IPS-NIHi11 (cell line): ENCODE measurements around the gene AHCTF1.
A peak's percentile ranks its signal among the peaks of the same experiment; 100 is the strongest.
"Not testable (repeated sequence)": the region's sequence is repeated elsewhere in the genome, so short reads cannot be mapped to it uniquely, and the experiment has no call there.

Experiments
- DNase-seq: peaks from one replicate; pipeline ENCODE4 v3.0.0; 2012; ENCODE audit warnings: mixed read lengths, low spot score

The AHCTF1 gene

DNA sequence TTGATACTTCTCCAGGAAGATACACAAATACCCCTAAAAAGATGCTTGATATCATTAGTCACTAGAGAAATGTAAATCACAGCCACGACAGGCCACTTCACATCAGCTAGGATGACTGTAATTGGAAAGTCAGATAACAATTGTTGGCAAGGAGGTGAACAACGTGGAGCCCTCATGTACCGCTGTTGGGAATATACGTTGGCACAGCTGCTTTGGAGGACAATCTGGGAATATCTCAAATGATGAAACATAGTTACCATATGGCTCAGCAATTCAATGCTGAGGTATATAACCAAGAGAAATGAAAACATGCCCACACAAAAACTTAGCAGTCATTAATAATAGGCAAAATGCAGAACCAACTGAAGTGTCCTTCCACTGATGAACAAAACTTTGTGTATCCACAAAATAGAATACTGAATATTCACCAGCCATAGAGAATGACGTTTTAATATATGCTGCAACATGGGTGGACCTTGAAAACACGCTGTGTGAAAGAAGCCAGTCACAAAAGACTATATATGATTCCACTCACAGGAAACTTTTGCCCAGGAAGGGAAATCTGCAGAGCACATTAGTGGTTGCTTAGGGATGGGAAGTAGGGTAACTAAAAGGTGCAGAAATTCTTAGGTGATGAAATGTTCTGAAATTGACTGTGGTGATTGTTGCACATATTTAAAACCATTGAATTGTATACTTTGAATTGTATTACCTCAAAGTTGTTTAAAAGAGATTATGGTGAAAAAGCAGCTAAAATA lies 95.4 kb downstream of the AHCTF1 start:
- no peak for DNase-seq

DNA sequence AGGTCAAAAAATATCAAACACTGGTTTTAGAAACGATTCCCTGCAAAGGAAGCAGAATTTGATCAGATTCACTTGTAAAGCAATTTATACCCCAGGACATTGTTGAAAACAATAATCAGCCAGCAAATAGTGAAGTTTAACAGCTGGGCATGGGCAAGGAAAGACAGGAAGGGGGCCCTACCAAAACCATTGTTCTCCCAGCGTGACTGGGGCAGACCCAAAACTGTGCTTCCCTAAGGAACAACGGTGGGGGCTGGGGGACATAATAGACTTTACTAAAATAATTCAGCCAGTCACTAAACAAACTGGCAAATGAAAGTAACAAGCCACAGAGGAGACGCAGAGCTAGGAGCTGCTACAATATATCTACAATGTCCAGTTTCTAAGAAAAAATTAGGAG lies 100.2 kb downstream of the AHCTF1 start:
- no peak for DNase-seq

DNA sequence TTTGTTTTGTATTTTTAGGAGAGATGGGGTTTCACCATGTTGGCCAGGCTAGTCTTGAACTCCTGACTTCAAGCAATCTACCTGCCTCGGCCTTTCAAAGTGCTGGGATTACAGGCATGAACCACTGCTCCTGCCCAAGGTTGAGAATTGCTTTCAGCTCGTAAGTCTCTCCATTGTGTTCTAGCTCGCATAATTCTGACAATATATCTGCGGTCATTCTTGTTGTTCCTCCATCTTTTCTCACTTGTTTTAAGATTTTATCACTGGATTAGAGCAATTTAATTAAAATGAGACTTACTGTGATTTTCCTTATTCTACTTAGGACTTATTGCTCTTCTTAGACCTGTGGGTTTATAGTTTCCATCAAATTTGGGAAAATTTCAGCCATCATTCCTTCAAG lies 102.9 kb downstream of the AHCTF1 start:
- no peak for DNase-seq

DNA sequence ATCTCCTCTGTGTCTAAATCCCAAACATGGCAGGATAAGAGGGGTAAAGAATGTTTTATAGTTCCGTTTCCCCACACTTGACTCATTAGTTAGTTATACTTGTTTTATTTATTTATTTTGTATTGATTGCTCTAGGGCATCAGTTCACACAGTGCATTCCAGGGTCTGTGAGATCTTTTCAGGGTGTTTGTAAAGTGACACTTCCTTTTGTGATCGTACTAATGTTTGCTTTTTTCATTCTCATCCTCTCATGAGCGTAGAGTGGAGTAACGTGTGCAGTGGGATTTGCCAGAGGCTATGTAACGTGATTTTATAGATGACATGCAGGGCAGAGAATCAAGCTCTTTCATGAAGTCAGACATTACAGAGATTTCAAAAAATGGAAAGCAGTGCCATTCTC lies 104.4 kb downstream of the AHCTF1 start:
- DNase-seq = no peak

DNA sequence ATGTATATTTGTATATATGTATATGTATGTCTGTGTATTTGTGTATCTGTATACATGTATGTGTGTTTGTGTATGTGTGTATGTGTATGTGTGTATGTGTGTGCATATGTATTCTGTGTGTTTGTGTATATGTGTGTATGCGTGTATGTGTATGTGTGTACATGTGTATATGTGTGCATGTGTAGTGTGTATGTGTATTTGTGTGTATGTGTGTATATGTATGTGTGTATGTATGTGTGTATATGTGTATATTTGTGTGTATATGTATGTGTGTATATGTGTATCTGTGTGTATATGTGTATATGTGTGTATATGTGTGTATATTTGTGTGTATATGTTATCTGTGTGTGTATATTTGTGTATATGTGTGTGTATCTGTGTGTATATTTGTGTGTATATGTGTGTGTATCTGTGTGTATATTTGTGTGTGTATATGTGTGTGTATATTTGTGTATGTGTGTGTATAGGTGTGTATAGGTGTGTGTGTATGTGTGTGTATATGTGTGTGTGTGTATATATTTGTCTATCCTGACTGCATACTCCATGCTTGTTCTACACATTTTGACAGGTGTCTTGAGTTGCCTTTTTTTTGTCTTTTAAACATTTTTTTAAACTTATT lies 106.1 kb downstream of the AHCTF1 start:
- DNase-seq = no peak

DNA sequence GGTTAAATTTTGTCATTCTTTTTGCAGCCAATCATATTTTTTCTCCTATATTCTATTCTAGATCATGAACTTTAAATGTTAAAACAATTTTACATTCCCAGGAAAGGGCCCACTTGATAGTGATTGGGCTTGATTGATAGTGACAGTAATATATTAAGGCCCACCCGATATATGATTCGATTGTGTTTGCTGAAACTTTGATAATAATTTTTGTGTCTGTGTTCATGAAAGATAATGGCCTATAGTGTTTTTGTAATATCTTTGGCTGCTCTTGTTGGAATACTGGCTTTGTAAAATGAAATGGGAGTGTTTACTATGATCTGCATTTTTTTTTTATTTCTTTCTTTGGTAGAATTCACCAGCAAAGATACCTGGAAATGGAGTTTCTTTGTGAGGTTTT lies 107.2 kb downstream of the AHCTF1 start:
- DNase-seq = no peak

DNA sequence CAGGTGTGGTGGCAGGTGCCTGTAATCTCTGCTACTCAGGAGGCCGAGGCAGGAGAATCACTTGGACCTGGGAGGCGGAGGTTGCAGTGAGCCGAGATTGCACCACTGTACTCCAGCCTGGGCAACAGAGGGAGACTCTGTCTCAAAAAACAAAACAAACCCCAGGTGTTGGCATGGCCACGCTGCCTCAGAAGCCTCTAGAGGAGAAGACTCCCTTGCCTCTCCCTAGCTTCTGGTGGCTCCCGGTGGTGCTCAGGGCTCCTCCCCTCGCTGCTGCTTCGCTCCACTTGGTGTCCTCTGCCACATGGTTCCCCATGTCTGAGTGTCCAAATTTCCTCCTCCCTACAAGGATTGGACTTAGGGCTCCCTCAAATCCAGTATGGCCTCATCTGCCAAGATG lies 109.6 kb downstream of the AHCTF1 start:
- DNase-seq = not testable (repeated sequence)

DNA sequence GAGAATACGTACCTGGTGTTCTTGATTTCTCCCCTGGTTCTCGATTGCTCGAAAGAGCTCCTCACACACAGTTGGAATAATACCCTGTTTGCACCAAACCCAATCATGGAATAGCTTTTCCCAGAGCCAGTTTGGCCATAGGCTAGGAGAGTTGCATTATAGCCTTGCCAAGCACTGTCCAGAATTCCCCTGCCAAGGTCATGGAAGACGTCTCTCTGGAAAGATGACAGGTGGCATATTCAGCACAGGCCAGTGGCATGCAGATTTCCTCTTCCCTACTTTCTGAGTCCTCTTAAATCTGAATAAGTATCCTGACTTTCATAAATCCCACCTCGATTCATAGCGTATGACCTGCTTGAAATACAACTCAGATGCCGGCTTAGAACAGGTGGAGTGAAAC lies 111.1 kb downstream of the AHCTF1 start:
- DNase-seq = no peak

DNA sequence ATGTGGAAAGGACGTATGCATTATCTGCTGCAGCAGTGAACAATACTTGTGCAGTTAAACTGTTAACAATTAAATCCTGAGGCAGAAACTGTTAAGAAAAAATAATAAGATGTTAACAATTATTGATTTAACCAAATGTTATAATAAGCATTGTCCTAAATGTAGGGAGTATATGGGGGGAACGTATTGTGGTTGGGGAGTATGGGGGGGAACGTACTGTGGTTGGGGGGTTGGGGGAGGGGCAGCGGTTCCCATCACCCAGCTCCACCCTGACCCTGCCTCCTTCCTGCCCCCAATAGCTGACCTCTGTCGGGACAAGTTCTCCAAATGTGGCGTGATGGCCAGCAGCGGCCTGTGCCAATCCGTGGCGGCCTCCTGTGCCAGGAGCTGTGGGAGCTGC lies 114.0 kb downstream of the AHCTF1 start:
- DNase-seq = peak; percentile 38

DNA sequence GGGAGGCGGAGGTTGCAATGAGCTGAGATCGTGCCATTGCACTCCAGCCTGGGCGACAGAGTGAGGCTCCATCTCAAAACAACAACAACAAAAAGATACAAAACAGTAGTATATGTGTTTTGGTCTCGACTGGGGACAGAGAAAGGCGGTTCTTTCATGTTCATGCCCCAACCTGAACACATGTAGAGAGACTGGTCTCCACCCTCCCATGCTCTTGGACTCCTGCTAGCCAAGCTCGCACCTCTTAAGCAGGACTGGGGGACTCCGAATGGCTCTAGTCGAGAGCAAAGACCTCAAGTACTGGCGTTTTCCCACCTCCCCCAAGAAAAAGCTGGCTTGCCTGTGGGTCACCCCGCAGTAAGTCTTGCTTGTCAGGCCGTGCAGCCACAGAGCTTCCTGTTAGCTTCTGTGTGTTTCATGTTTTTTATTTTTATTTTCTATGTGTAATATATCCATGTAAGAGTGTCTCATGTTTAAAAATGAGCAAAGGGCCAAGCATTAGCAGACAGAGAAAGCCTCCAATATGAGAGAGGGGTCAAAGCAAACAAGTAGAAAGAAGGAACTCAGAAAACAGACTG lies 116.0 kb downstream of the AHCTF1 start:
- DNase-seq = no peak

DNA sequence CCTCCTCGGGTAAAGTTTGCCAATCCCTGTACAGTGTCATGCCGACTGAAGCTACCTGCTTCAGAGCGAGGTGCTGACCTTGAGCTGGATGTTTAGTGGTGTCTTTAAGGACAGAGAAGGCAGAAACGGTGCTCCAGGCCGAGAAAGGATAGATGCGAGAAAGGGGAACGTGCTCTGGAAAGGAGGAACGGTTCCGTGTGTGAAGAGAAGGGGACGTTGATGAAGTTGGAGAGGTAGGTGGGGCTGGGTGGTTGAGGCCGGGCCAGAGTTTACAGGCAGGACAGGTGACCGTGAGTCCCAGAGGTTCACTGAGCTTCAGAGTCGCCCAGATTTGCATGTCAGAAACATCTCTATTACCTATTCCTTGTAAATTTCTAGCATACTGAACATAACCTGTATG lies 116.9 kb downstream of the AHCTF1 start:
- DNase-seq = no peak

DNA sequence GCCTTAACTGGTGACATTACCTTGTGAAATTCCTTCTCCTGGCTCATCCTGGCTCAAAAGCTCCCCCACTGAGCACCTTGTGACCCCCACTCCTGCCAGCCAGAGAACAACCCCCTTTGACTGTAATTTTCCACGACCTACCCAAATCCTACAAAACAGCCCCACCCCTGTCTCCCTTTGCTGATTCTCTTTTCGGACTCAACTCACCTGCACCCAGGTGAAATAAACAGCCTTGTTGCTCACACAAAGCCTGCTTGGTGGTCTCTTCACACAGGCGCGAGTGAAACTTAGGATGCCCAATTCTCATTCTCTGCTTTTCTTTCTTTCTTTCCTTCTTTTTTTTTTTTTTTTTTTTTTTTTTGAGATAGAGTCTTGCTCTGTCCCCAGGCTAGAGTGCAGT lies 118.4 kb downstream of the AHCTF1 start:
- not testable (repeated sequence) for DNase-seq

DNA sequence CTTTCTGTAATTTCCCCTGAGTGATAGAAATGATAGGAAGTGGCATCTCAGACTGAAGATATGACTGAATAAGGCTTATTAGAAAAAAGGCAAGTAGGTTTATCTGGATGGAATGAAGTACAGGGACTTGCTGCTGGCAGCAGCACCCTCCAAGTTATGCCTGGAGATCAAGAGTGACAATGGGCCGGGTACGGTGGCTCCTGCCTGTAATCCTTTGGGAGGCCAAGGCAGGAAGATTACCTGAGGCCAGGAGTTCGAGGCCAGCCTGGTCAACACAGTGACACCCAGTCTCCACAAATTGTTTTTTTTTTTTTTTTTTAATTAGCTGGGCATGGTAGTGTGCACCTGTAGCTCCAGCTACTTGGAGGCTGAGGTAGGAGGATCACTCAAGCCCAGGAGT lies 119.8 kb downstream of the AHCTF1 start:
- no peak for DNase-seq

DNA sequence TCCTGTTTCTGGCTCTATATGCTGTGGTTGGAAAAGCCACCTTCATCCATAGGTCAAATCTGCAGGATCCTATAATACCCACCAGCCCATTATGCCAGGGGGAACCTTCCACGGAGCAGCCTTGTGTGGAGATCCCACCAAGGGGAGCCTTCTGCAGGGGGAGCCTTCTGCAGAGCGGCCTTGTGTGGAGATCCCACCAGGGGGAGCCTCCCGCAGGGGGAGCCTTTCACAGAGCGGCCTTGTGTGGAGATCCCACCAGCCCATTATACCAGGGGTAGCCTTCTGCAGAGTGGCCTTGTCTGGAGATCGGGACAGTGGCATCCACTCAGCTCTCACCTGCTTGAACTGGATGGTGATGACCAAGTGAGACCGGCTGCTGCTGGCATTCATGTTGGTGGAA lies 122.3 kb downstream of the AHCTF1 start:
- DNase-seq = no peak

DNA sequence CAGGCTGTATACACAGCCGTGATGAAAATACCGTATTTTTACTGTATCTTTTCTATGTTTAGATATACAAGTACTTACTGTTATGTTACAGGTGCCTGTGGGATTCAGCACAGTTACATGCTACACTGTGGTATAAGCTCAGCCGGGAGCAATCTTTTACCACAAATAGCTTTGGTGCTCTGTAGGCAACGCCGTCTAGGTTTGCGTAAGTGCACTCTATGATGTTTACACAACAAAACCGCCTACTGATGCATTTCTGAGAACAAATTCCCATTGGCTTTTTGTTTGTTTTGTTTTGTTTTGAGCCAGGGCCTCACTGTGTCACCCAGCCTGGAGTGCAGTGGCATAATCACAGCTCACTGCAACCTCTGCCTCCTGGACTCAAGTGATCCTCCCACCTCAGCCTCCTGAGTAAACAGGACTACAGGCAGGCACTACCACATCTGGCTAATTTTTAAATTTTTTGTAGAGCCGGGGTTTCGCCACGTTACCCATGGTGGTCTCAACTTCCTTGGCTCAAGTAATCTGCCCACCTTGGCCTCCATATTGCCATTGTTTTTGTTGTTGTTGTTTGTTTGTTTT lies 126.5 kb downstream of the AHCTF1 start:
- no peak for DNase-seq

DNA sequence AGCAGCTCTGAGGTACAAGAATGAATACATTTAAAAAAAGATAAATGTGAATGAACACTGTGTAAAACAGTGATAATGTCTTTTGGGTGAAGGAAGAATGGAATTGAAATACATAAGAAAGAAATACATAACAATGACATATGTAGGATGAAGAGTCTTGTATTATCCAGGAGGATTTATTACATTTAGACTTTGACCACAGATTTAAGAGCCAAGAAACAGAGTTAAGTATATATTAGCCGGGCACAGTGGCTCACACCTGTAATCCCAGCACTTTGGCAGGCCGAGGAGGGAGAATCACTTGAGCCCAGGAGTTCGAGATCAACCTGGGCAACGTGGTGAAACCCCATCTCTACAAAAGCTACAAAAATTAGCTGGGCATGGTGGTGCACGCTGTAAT lies 127.9 kb downstream of the AHCTF1 start:
- DNase-seq = no peak

DNA sequence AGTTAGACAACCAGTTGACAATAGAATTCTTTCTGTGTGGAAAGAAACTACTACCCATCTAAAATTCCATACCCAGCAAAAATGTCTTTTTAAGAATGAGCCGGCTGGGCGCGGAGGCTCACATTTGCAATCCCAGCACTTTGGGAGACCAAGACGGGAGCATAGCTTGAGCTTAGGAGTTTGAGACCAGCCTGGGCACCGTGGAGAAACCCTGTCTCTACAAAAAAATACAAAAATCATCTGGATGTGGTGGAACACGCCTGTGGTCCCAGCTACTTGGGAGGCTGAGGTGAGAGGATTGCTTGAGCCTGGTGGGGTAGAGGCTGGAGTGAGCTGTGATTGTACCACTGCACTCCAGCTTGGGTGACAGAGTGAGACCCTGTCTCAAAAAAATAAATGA lies 128.4 kb downstream of the AHCTF1 start:
- DNase-seq = no peak

DNA sequence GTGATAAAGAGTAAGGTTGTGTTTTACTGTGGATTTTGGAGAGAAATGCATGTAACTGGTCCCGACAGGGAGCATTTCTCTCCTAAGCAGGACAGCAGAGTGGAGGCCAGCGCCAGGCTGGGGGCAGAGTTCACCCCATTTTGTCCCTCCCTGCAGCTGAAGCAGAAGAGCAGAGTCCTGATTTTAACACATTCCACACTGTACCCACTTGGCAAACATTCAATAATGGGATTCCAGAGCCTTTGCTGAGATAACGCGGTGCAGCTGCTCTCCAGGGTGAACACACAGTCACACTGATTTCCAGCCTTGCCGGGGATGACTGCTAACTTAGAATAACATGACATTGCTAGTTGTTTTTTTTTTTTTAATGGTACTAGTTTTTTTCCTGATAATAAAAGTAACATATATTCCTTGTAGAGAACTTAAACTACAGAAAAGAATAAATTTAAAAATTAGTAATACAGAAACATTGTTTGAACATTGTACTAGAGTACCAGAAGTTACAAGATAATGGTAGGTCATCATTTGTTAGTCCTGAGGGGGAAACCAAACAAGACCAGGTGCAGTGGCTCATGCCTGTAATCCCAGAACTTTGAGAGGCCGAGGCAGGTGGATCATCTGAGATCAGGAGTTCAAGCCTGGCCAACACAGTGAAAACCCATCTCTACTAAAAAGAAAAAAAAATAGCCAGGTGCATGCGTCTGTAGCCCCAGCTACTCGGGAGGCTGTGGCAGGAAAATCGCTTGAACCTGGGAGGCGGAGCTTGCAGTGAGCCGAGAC lies 130.3 kb downstream of the AHCTF1 start:
- no peak for DNase-seq

DNA sequence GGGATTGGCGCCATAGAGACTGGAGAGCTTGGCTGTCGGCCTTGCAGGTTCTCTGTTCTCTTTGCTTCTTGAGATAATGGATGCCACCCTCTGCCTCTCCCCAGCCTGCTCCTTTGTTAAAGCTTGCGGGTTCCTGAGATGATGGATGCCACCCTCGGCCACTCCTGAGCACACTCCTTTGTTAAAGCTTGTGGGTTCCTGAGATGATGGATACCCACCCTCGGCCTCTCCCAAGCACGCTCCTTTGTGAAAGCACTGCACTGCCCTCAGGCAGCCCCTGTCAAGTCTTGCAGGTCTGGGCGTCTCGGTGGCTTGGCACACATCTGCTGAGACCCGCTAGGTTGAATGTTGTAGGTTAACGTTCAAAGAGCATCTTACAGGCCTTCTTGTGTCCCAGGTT lies 131.0 kb downstream of the AHCTF1 start:
- DNase-seq = no peak

DNA sequence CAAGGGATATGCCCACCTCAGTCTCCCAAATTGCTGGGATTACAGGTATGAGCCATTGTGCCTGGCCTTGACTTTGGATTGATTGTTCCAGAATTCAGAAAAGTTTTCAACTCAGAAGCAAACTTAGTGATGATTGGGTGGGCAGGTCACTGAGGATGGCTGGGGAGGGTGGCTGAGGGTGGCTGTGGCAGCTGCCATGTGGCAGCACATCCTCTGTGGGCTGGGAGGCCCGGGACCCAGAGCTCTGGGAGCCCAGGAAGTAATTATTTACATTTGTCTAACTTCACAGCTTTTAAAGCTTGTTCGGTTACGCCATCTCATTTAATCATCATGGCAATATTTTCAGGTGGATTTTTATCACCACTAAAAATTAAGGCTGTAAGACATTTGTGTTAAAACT lies 131.4 kb downstream of the AHCTF1 start:
- DNase-seq = no peak

DNA sequence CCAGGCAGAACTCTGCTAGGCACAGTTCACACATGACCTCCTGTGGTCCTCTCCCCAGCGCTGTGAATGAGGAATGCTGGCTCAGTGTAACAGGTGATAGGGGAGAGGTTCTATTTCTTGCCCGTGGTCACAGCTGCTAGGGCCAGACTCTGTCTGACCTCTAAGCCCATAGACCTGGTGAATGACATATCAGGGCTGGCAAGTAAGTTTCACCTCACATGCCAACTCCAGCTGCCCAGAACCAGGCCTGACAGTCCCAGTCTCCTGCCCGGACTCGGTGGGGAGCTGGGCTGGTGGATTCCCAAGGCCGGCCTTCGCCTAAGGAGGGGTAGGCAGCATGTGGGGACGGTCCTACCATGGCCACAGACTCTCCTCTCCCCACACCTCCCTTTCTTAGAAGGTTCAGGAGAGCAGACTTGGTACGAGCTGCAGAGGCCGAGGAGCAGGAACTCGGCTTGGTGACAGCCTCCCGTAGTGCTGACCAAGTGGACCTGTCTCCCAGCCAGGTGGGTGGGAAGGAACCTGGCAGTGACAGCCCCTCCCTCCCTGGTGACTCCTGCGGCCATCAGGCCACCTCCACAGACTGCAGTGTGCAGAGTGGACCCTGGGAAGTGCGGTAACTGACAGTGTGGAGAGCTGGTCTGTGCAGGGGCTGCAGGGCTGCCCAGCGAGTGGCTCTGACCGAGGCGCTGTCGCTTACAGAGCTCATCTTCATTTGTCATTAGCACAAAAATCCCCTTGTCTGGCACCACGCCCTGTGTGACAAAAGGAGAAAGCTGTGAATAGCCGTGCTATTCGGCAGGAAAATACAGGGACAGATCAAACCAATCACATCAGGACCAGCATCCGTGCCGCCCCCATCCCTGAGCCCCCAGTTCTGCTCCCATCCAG lies 132.9 kb downstream of the AHCTF1 start:
- DNase-seq = no peak

DNA sequence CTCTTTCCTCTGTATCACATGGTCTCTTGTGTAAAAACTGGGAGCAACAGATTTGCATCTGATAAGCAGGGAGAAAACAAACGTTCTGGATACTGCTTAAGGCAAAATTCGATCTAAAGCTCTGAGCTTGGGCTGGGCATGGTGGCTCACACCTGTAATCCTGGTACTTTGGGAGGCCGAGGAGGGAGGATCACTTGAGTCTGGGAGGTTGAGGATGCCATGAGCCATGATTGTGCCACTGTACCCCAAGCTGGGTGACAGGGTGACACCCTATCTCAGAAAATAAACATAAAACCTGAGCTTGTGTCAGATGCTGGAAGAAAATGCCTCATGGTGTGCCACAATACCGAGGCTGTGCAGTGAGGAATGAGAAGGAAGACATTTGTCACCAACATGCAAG lies 133.6 kb downstream of the AHCTF1 start:
- no peak for DNase-seq
